Esophagus squamous epithelium (tissue), 4 donors: Measurements from ENCODE around the gene TMCC3.

Experiments used
- CTCF ChIP-seq, 6 experiments: fragments of 450-650 bp in 4 of 6; fragments of 200-600 bp in 2 of 6; sonication (generic) in 2 of 6; IDR thresholded peaks; one replicate each; pipeline ENCODE4 v1.5.1; 2016 to 2019; ENCODE audit warnings: antibody characterized with exemption in 6 of 6, mild to moderate bottlenecking in 4 of 6, moderate library complexity in 4 of 6
- POLR2A ChIP-seq, 4 donors: fragments of 450-650 bp; IDR thresholded peaks; one replicate each; pipeline ENCODE4 v1.6.1; 2017; ENCODE audit warnings: antibody characterized with exemption in 4 of 4, mild to moderate bottlenecking in 4 of 4, moderate library complexity in 3 of 4

GRCh38 chr12:94555687-94556086 is 94.7 kb downstream of the TMCC3 start:
- TF ChIP-seq CTCF (IDR thresholded peaks at IDR 0.05) (no peak), POLR2A (IDR thresholded peaks at IDR 0.05) (no peak)
